Adipocyte (in vitro differentiated cells): Measurements from ENCODE around the gene DSN1.

Experiments used
- DNase-seq: peaks from one replicate; pipeline ENCODE4 v3.0.0-alpha.2; 2015; ENCODE audit warnings: low read depth
- H3K27me3 ChIP-seq: replicated peaks from 2 replicates; pipeline ENCODE4 v1.7.0; 2013; ENCODE audit warnings: mild to moderate bottlenecking, low read length, moderate library complexity; ENCODE audit not compliant: control insufficient read depth, insufficient read depth
- H3K36me3 ChIP-seq: 2 replicates; pipeline ENCODE4 v1.7.0; 2013; ENCODE audit warnings: low read length, mild to moderate bottlenecking, moderate library complexity; ENCODE audit not compliant: control insufficient read depth, insufficient read depth, severe bottlenecking
- H3K4me1 ChIP-seq: 2 replicates; pipeline ENCODE4 v1.7.0; 2013; ENCODE audit warnings: mild to moderate bottlenecking, low read length, moderate library complexity; ENCODE audit not compliant: control insufficient read depth, insufficient read depth
- H3K4me3 ChIP-seq: 2 replicates; pipeline ENCODE4 v1.7.0; 2013; ENCODE audit warnings: mild to moderate bottlenecking, low read length, moderate library complexity
- H3K9ac ChIP-seq: 2 replicates; pipeline ENCODE4 v1.7.0; 2013; ENCODE audit warnings: mild to moderate bottlenecking, low read length, moderate library complexity
- H3K9me3 ChIP-seq: 2 replicates; pipeline ENCODE4 v1.7.0; 2013; ENCODE audit warnings: mild to moderate bottlenecking, low read length, moderate library complexity; ENCODE audit not compliant: control insufficient read depth

Gene DSN1

GRCh38 chr20:36752582-36752981 lies 21.0 kb downstream of the DSN1 start:
- peaks cover 30% of the 10 kb centered on the region for H3K36me3 ChIP-seq
- no peak overlapping the region for H3K9ac ChIP-seq
- H3K4me3 ChIP-seq: no peak overlapping the region
- no peaks in the 10 kb centered on the region for H3K4me1 ChIP-seq
- no peaks in the 10 kb centered on the region for H3K27me3 ChIP-seq
- no peaks in the 10 kb centered on the region for H3K9me3 ChIP-seq
- no peak for DNase-seq

- Histone ChIP-seq H3K36me3 (no peaks in the 10 kb centered on the region), H3K9ac (peak within 1 kb of the TSS; percentile 91), H3K27me3 (no peaks in the 10 kb centered on the region), H3K4me3 (peak within 1 kb of the TSS; percentile 91), H3K4me1 (peaks cover 16% of the 10 kb centered on the region), H3K9me3 (no peaks in the 10 kb centered on the region)
- DNase-seq: peak; percentile 97
Measured at GRCh38 chr20:36745927-36746659, 27.5 kb downstream of the DSN1 start, which contains the start of gene NDRG3. Gene NDRG3, minus strand, starts transcription at chr20:36746090. Its CDS starts 24,355 bp downstream, at chr20:36721735.

GRCh38 chr20:36745234-36745926 lies 28.2 kb downstream of the DSN1 start:
- H3K27me3 ChIP-seq: no peaks in the 10 kb centered on the region
- H3K9me3 ChIP-seq: no peaks in the 10 kb centered on the region
- H3K4me1 ChIP-seq: peaks cover 16% of the 10 kb centered on the region
- peak overlapping the region; percentile 91 for H3K4me3 ChIP-seq
- peak overlapping the region; percentile 82 for H3K9ac ChIP-seq
- H3K36me3 ChIP-seq: no peaks in the 10 kb centered on the region
- DNase-seq: no peak

- H3K27me3 ChIP-seq: no peaks in the 10 kb centered on the region
- peak overlapping the region; percentile 91 for H3K4me3 ChIP-seq
- peak; percentile 23 for DNase-seq
Measured at GRCh38 chr20:36744764-36745191, 28.8 kb downstream of the DSN1 start.

GRCh38 chr20:36744243-36744642 lies 29.3 kb downstream of the DSN1 start:
- Histone ChIP-seq H3K4me1 (peaks cover 16% of the 10 kb centered on the region), H3K36me3 (no peaks in the 10 kb centered on the region), H3K9ac (peak overlapping the region; percentile 41), H3K27me3 (no peaks in the 10 kb centered on the region), H3K4me3 (peak overlapping the region; percentile 91), H3K9me3 (no peaks in the 10 kb centered on the region)
- DNase-seq: no peak

More at GRCh38 chr20:36744764-36745191, 28.8 kb downstream of the DSN1 start:
- Histone ChIP-seq H3K36me3 (no peaks in the 10 kb centered on the region), H3K9ac (peak overlapping the region; percentile 82), H3K4me1 (peaks cover 16% of the 10 kb centered on the region), H3K9me3 (no peaks in the 10 kb centered on the region)

- Histone ChIP-seq H3K27me3 (no peaks in the 10 kb centered on the region), H3K9me3 (no peaks in the 10 kb centered on the region), H3K4me3 (no peak overlapping the region), H3K36me3 (no peaks in the 10 kb centered on the region), H3K4me1 (peaks cover 16% of the 10 kb centered on the region), H3K9ac (no peak overlapping the region)
- DNase-seq: no peak
Measured at GRCh38 chr20:36742558-36742957, 31.0 kb downstream of the DSN1 start.

- no peaks in the 10 kb centered on the region for H3K9me3 ChIP-seq
- no peaks in the 10 kb centered on the region for H3K27me3 ChIP-seq
- H3K4me1 ChIP-seq: peaks cover 12% of the 10 kb centered on the region
- no peaks in the 10 kb centered on the region for H3K36me3 ChIP-seq
- H3K4me3 ChIP-seq: no peak overlapping the region
- H3K9ac ChIP-seq: no peak overlapping the region
- no peak for DNase-seq
Measured at GRCh38 chr20:36741072-36741471, 32.5 kb downstream of the DSN1 start.

GRCh38 chr20:36737183-36737499 lies 36.4 kb downstream of the DSN1 start:
- no peaks in the 10 kb centered on the region for H3K9me3 ChIP-seq
- no peak overlapping the region for H3K4me3 ChIP-seq
- DNase-seq: no peak
- no peaks in the 10 kb centered on the region for H3K4me1 ChIP-seq
- no peak overlapping the region for H3K9ac ChIP-seq
- no peaks in the 10 kb centered on the region for H3K27me3 ChIP-seq
- no peaks in the 10 kb centered on the region for H3K36me3 ChIP-seq

- DNase-seq: no peak
- Histone ChIP-seq H3K4me1 (no peaks in the 10 kb centered on the region), H3K27me3 (no peaks in the 10 kb centered on the region), H3K4me3 (no peak overlapping the region), H3K9ac (no peak overlapping the region), H3K9me3 (no peaks in the 10 kb centered on the region), H3K36me3 (no peaks in the 10 kb centered on the region)
Measured at GRCh38 chr20:36736451-36737182, 36.9 kb downstream of the DSN1 start.

- H3K4me1 ChIP-seq: no peaks in the 10 kb centered on the region
- no peaks in the 10 kb centered on the region for H3K9me3 ChIP-seq
- no peaks in the 10 kb centered on the region for H3K36me3 ChIP-seq
- H3K4me3 ChIP-seq: no peak overlapping the region
- H3K27me3 ChIP-seq: no peaks in the 10 kb centered on the region
- H3K9ac ChIP-seq: no peak overlapping the region
- DNase-seq: no peak
Measured at GRCh38 chr20:36732456-36732855, 41.1 kb downstream of the DSN1 start.

- no peaks in the 10 kb centered on the region for H3K27me3 ChIP-seq
- no peak overlapping the region for H3K9ac ChIP-seq
- H3K4me1 ChIP-seq: no peaks in the 10 kb centered on the region
- DNase-seq: no peak
- no peaks in the 10 kb centered on the region for H3K9me3 ChIP-seq
- H3K4me3 ChIP-seq: no peak overlapping the region
- no peaks in the 10 kb centered on the region for H3K36me3 ChIP-seq
Measured at GRCh38 chr20:36728986-36729385, 44.6 kb downstream of the DSN1 start.
